PC-3 (cell line): ENCODE measurements around the gene BCR. TPM values are rescaled to one million over a fixed set of nuclear protein-coding genes. Genes with fewer than 3 reads are reported as not detected.
"Not testable (repeated sequence)": the region's sequence is repeated elsewhere in the genome, so short reads cannot be mapped to it uniquely, and the experiment has no call there.

Experiments
- ATAC-seq: fragments of 200-7000 bp; cut with Tn5 transposase; 2 replicates; pipeline ENCODE4 v1.9.1; 2020; ENCODE audit warnings: mild to moderate bottlenecking, moderate library complexity
- BruUV-seq: library from RNA; stranded (reverse); fragments of 400-500 nt; replicated peaks from 2 replicates; lab custom pipeline; 2021; lab: Mats Ljungman, UMichigan
- CTCF ChIA-PET: fragments of 300-600 bp; sonication (Branson Sonifier 250); formaldehyde crosslinking; loops from one replicate; lab custom pipeline; 2022; ENCODE audit warnings: antibody characterized with exemption; lab: Charles Lee
- POLR2A ChIA-PET: fragments of 300-600 bp; sonication (Branson Sonifier 250); formaldehyde crosslinking; loops from one replicate; lab custom pipeline; 2022; ENCODE audit warnings: antibody characterized with exemption; ENCODE audit not compliant: unreplicated experiment; lab: Charles Lee
- DNase-seq: peaks from one replicate; pipeline ENCODE4 v3.0.0-alpha.2; 2015
- H2AFZ ChIP-seq: fragments of 300-600 bp; sonication (generic); 2 replicates; pipeline ENCODE4 v1.6.0; 2016; ENCODE audit warnings: antibody characterized with exemption, low read length
- H3F3A ChIP-seq: fragments of 300-600 bp; sonication (generic); one replicate; pipeline ENCODE4 v1.6.0; 2017; ENCODE audit warnings: antibody characterized with exemption, low read length, control low read depth, mild to moderate bottlenecking; ENCODE audit not compliant: unreplicated experiment
- H3K27ac ChIP-seq: fragments of 300-600 bp; sonication (generic); 2 replicates; pipeline ENCODE4 v1.5.1; 2016; ENCODE audit warnings: mild to moderate bottlenecking, low read length
- H3K27me3 ChIP-seq: fragments of 300-600 bp; sonication (generic); 2 replicates; pipeline ENCODE4 v1.6.1; 2016; ENCODE audit warnings: low read length, mixed read lengths
- H3K36me3 ChIP-seq: fragments of 300-600 bp; sonication (generic); 2 replicates; pipeline ENCODE4 v1.6.1; 2016; ENCODE audit warnings: low read depth, mixed run types, low read length, mixed read lengths
- H3K4me1 ChIP-seq: fragments of 300-600 bp; sonication (generic); 2 replicates; pipeline ENCODE4 v1.5.1; 2016; ENCODE audit warnings: low read length; ENCODE audit not compliant: insufficient read depth
- H3K4me2 ChIP-seq: fragments of 300-600 bp; sonication (generic); 2 replicates; pipeline ENCODE4 v1.6.0; 2016; ENCODE audit warnings: low read length
- H3K4me3 ChIP-seq: fragments of 300-600 bp; sonication (generic); 2 replicates; pipeline ENCODE4 v1.5.1; 2016; ENCODE audit warnings: mild to moderate bottlenecking, low read length, mixed read lengths
- H3K79me2 ChIP-seq: fragments of 300-600 bp; sonication (generic); 2 replicates; pipeline ENCODE4 v1.6.1; 2017; ENCODE audit warnings: low read length, mixed read lengths
- H3K9ac ChIP-seq: fragments of 300-600 bp; sonication (generic); 2 replicates; pipeline ENCODE4 v1.6.0; 2016; ENCODE audit warnings: mild to moderate bottlenecking, low read length
- H3K9me2 ChIP-seq: fragments of 300-600 bp; sonication (generic); replicated peaks from 2 replicates; pipeline ENCODE4 v1.6.1; 2016; ENCODE audit warnings: mixed run types, low read length, mixed read lengths
- H3K9me3 ChIP-seq: fragments of 300-600 bp; sonication (generic); 2 replicates; pipeline ENCODE4 v1.6.1; 2016; ENCODE audit warnings: low read length, mixed read lengths
- H4K20me1 ChIP-seq: fragments of 300-600 bp; sonication (generic); 2 replicates; pipeline ENCODE4 v1.6.1; 2016; ENCODE audit warnings: low read length, mixed read lengths
- CTCF ChIP-seq: fragments of 300-600 bp; sonication (generic); conservative IDR thresholded peaks from 2 replicates; pipeline ENCODE4 v1.5.1; 2017; ENCODE audit warnings: antibody characterized with exemption, low read depth, mild to moderate bottlenecking, low read length
- EZH2 ChIP-seq: fragments of 300-600 bp; sonication (generic); IDR thresholded peaks from one replicate; pipeline ENCODE4 v1.6.1; 2017; ENCODE audit warnings: antibody characterized with exemption, mild to moderate bottlenecking, low read length; ENCODE audit not compliant: unreplicated experiment
- EZH2phosphoT487 ChIP-seq: fragments of 300-600 bp; sonication (generic); IDR thresholded peaks from 2 replicates; pipeline ENCODE4 v1.6.1; 2018; ENCODE audit warnings: mild to moderate bottlenecking, antibody characterized with exemption, low read length, borderline replicate concordance
- intact Hi-C: fragments of 100-400 bp; cut with micrococcal nuclease; formaldehyde crosslinking; loops from 2 replicates; pipeline ENCODE4 v1.9.0; 2023
- total RNA-seq: library from RNA; depleted of rRNA; stranded (reverse); fragments of >200 nt; gene quantifications from 2 replicates; pipeline ENCODE4 v1.2.3, GENCODE V29; 2014

Gene BCR
- total RNA-seq, 1 experiment from 2014 or later = 36.8 TPM

DNA sequence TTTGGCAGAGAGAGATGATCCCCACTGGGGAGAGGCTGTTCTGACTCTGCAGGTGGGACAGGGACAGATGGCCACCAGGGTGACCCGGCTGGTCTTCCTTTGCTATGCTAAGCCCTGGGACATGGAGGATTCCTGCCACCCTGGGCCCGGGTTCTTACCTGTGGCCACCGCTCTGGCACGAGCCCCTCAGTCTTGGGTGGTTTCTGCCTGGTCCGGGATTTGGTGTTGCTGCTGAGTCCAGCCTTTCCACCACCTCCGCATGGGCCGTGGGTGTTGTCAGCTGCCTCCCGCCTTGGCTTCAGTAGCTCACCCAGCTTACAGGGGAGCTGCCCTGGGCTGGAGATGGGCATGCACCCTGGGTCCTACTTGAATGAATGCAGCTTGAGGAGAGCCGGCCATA is 138.0 kb downstream of the BCR start:
- H3K4me2 ChIP-seq, H3K36me3 ChIP-seq, H3K9me3 ChIP-seq, H3K79me2 ChIP-seq, H2AFZ ChIP-seq, ATAC-seq, H3K4me1 ChIP-seq, DNase-seq, H4K20me1 ChIP-seq, intact Hi-C loops, BruUV-seq, H3K9me2 ChIP-seq, H3K9ac ChIP-seq, H3F3A ChIP-seq, CTCF ChIA-PET, POLR2A ChIA-PET, H3K27ac ChIP-seq, H3K27me3 ChIP-seq, H3K4me3 ChIP-seq: not testable (repeated sequence)

DNA sequence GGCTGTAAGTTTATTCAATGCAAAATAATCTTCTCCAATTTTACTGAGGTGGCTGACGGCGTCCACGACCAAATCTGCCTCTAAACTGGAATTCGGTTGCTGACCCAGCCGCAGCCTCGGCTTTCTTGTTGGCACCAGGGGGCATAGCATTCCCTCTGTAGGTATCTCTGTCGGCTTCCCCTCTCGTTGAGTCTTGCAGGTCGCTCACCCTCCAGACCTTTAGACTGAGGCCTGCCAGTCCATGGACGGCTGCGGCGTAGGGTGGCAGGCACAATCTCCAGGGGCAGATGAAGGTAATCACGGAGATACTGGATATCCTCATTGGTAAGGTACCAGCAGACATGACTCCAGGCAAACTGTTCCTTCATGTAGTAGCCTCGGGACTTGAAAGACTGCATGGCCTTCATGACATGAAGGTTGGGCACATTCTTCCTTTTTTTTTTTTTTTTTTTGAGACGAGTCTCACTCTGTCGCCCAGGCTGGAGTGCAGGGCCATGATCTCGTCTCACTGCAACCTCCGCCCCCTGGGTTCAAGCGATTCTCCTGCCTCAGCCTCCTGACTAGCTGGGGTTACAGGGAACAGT is 142.3 kb downstream of the BCR start:
- H3K79me2 ChIP-seq, BruUV-seq, H3K9ac ChIP-seq, H3K4me2 ChIP-seq, ATAC-seq, H3K4me1 ChIP-seq, H4K20me1 ChIP-seq, DNase-seq, H2AFZ ChIP-seq, H3K36me3 ChIP-seq, H3K9me2 ChIP-seq, H3K27ac ChIP-seq, H3K9me3 ChIP-seq, POLR2A ChIA-PET, H3K27me3 ChIP-seq, H3K4me3 ChIP-seq, H3F3A ChIP-seq: not testable (repeated sequence)
- CTCF ChIA-PET = interaction anchor here (0.7 kb wide), 1 partner anchor 22 kb away, joined by 3 read pairs; no protein-coding TSS in a partner anchor
- intact Hi-C loops = loop anchor here (10.0 kb wide), 1 partner anchor 62 kb away; no protein-coding TSS in a partner anchor

DNA sequence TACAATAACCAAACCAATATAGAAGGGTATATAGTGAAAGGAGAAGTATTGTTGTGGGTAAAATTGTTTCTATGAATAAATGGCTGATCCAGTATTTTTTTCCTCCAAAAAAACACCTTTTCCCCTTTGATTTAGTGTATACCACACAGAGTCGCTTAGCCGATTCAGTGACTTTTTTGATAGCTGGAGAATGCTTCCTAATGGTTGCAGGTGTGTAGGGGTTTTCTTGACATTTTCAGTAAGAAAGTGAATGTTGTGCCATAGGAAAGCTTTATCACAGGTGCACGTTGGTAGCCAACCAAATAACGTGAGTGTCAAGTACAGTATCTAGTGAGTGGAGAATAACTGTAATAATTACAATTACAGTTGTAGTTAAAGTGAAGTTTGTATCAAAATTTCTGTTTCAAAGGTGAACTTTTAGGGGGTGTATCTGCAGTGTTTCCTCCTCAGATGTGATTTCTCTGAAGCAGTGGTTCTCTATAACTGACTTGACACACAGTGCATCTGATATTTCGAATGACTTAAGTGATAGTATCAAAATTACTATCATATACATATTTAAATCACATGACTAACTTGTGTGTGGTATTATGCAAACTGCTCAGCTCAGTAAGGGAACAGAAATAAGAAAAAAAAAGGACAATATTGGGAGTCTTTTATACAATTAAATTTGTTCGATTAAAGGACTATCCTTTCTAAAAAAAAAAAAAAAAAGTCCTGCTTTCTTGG is 143.8 kb downstream of the BCR start:
- H3K4me2 ChIP-seq, H4K20me1 ChIP-seq, POLR2A ChIA-PET, H3K36me3 ChIP-seq, ATAC-seq, H3K4me1 ChIP-seq, H3K9me2 ChIP-seq, DNase-seq, CTCF ChIA-PET, H2AFZ ChIP-seq, H3K27ac ChIP-seq, H3K9ac ChIP-seq, H3K79me2 ChIP-seq, BruUV-seq, H3K27me3 ChIP-seq, H3K4me3 ChIP-seq, H3K9me3 ChIP-seq, H3F3A ChIP-seq: not testable (repeated sequence)
- intact Hi-C loops = loop anchor here (10.0 kb wide), 1 partner anchor 61 kb away; no protein-coding TSS in a partner anchor

- CTCF ChIA-PET = no interaction called here
- no peak for ATAC-seq
Measured at GRCh38 chr22:23325183-23325582, 144.9 kb downstream of the BCR start.

GRCh38 chr22:23333822-23334221 is 153.5 kb downstream of the BCR start:
- BruUV-seq, POLR2A ChIA-PET, ATAC-seq: not testable (repeated sequence)

More at GRCh38 chr22:23325183-23325582, 144.9 kb downstream of the BCR start:
- Histone ChIP-seq H3K4me2 (no peak overlapping the region), H3K9me2 (no peaks in the 10 kb centered on the region), H3K27me3 (no peaks in the 10 kb centered on the region), H3K4me3 (no peak overlapping the region), H2AFZ (no peak overlapping the region), H3K9me3 (no peaks in the 10 kb centered on the region), H3F3A (no peaks in the 10 kb centered on the region), H4K20me1 (no peaks in the 10 kb centered on the region), H3K79me2 (no peaks in the 10 kb centered on the region), H3K4me1 (no peaks in the 10 kb centered on the region), H3K36me3 (no peaks in the 10 kb centered on the region), H3K9ac (no peak overlapping the region), H3K27ac (no peak overlapping the region)
- no TSS peak for BruUV-seq
- TF ChIP-seq CTCF (no peak), EZH2phosphoT487 (no peak), EZH2 (no peak)
- intact Hi-C loops = loop anchor here (10.0 kb wide), 1 partner anchor 60 kb away; no protein-coding TSS in a partner anchor
- POLR2A ChIA-PET = no interaction called here
- no peak for DNase-seq

More at GRCh38 chr22:23333822-23334221, 153.5 kb downstream of the BCR start:
- H3K9me2 ChIP-seq, H2AFZ ChIP-seq, H3K4me3 ChIP-seq, H3K36me3 ChIP-seq, H4K20me1 ChIP-seq, H3K4me2 ChIP-seq, CTCF ChIA-PET, H3K4me1 ChIP-seq, H3K27me3 ChIP-seq, H3F3A ChIP-seq, H3K9ac ChIP-seq, H3K9me3 ChIP-seq, intact Hi-C loops, H3K79me2 ChIP-seq, DNase-seq, H3K27ac ChIP-seq: not testable (repeated sequence)
